GM12875 (cell line): ENCODE data around the gene AHCYL2.
"Not testable (repeated sequence)": the region's sequence is repeated elsewhere in the genome, so short reads cannot be mapped to it uniquely, and the experiment has no call there.

Experiments
- H3K4me3 ChIP-seq: one replicate; pipeline ENCODE4 v1.5.1; 2011; ENCODE audit warnings: low read depth, low read length, control low read depth
- CTCF ChIP-seq: IDR thresholded peaks from 2 replicates; pipeline ENCODE4 v1.5.1; 2011; ENCODE audit warnings: low read depth, mild to moderate bottlenecking, control low read depth, inconsistent platforms, low read length, moderate library complexity, borderline replicate concordance; ENCODE audit not compliant: insufficient read depth

Gene AHCYL2

GRCh38 chr7:129471402-129471827 is 246.6 kb downstream of the AHCYL2 start:
- H3K4me3 ChIP-seq: no peak overlapping the region
- TF ChIP-seq CTCF: no peak

- H3K4me3 ChIP-seq: not testable (repeated sequence)
Measured at GRCh38 chr7:129475931-129476330, 251.1 kb downstream of the AHCYL2 start.

- not testable (repeated sequence) for H3K4me3 ChIP-seq
Measured at GRCh38 chr7:129476398-129476797, 251.6 kb downstream of the AHCYL2 start.
